ENCODE results near the gene DAPK1.
A peak's percentile ranks its signal among the peaks of the same experiment; 100 is the strongest.

Gene DAPK1

GRCh38 chr9:87698069-87698809 is 200.6 kb downstream of the DAPK1 start:
- no peak for TF ChIP-seq CTCF (IDR thresholded peaks at IDR 0.05; ENCODE audit: low read depth, low read length, missing control alignments)
- no peak overlapping the region for H3K4me3 ChIP-seq (ENCODE audit: low read depth, low read length)
- in situ Hi-C loops (cut with HindIII; ENCODE audit: low sequenced_read_pairs) = no loop called here
- no peak for DNase-seq (ENCODE audit: low read depth)

- no peak for DNase-seq (ENCODE audit: low read depth)
- TF ChIP-seq CTCF (IDR thresholded peaks at IDR 0.05; ENCODE audit: low read depth, low read length, missing control alignments) = no peak
- no peak overlapping the region for H3K4me3 ChIP-seq (ENCODE audit: low read depth, low read length)
- in situ Hi-C loops (cut with HindIII; ENCODE audit: low sequenced_read_pairs) = no loop called here
These were observed 202.2 kb downstream of the DAPK1 start for GRCh38 chr9:87699835-87700234.

GRCh38 chr9:87701491-87701890 is 203.8 kb downstream of the DAPK1 start:
- in situ Hi-C loops (cut with HindIII; ENCODE audit: low sequenced_read_pairs) = no loop called here
- DNase-seq (ENCODE audit: low read depth) = no peak
- H3K4me3 ChIP-seq (ENCODE audit: low read depth, low read length) = no peak overlapping the region
- TF ChIP-seq CTCF (IDR thresholded peaks at IDR 0.05; ENCODE audit: low read depth, low read length, missing control alignments) = no peak

GRCh38 chr9:87701931-87702421 is 204.3 kb downstream of the DAPK1 start:
- in situ Hi-C loops (cut with HindIII; ENCODE audit: low sequenced_read_pairs) = no loop called here
- no peak for TF ChIP-seq CTCF (IDR thresholded peaks at IDR 0.05; ENCODE audit: low read depth, low read length, missing control alignments)
- H3K4me3 ChIP-seq (ENCODE audit: low read depth, low read length) = no peak overlapping the region
- peak; percentile 84 for DNase-seq (ENCODE audit: low read depth)

GRCh38 chr9:87702921-87703320 is 205.3 kb downstream of the DAPK1 start:
- no peak for DNase-seq (ENCODE audit: low read depth)
- in situ Hi-C loops (cut with HindIII; ENCODE audit: low sequenced_read_pairs) = no loop called here
- H3K4me3 ChIP-seq (ENCODE audit: low read depth, low read length) = no peak overlapping the region
- no peak for TF ChIP-seq CTCF (IDR thresholded peaks at IDR 0.05; ENCODE audit: low read depth, low read length, missing control alignments)

- no peak for DNase-seq (ENCODE audit: low read depth)
- H3K4me3 ChIP-seq (ENCODE audit: low read depth, low read length) = no peak overlapping the region
- in situ Hi-C loops (cut with HindIII; ENCODE audit: low sequenced_read_pairs) = no loop called here
- TF ChIP-seq CTCF (IDR thresholded peaks at IDR 0.05; ENCODE audit: low read depth, low read length, missing control alignments) = no peak
These were observed 206.1 kb downstream of the DAPK1 start for GRCh38 chr9:87703636-87704276.
